ENCODE measurements around the gene LUC7L2. TPM values are rescaled to one million over a fixed set of nuclear protein-coding genes. Genes with fewer than 3 reads are reported as not detected.
"Not testable (repeated sequence)": the region's sequence is repeated elsewhere in the genome, so short reads cannot be mapped to it uniquely, and the experiment has no call there.

LUC7L2 gene
- total RNA-seq, 2 donors from 2014 or later = 50.1 to 64.6 TPM

DNA sequence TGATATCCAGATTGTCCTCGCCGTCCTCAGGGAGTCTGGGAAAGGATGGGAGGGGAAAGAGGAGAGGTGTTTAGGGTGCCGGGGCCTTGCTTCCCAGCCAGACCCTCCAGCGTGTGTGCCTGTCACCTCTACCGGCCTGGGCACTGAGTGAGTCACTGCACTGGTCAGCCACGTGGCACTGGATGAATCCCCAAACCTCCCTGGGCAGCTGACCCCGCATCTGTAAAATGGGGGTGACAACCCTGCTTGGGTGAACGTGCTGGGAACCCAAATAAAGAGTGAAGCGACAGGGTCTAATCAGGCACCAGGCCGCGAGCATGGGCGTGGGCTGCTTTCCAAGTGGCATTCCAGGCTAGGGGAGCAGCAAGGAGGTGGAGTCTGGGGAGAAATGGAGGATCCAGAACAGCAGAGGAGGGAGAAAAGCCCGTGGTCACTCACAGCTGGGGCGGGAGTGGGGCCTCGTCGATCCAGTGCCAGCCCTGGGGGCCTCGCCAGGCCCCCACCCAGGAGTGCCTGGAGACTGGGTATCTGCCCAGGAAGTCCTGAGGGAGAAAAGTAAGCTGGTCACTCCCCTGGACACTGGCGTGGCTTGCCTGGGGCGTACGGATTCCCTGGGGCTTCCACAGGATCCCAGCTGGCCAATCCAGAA is 94.1 kb downstream of the LUC7L2 start:
- Histone ChIP-seq H3K4me3 (no peak overlapping the region), H3K36me3 (replicated peaks in 1 of 2; ENCODE audit: insufficient read depth in 1 of 2, low read depth in 2 of 2) (no peaks in the 10 kb centered on the region), H3K27ac (no peak overlapping the region), H3K4me1 (no peaks in the 10 kb centered on the region), H3K27me3 (no peaks in the 10 kb centered on the region), H3K9me3 (no peaks in the 10 kb centered on the region)
- intact Hi-C loops (cut with DNase I) = no loop called here
- 72 to 77% methylated on average over 14 to 20 of the region's 20 CpGs for WGBS, 2 donors
- ATAC-seq = no peak
- TF ChIP-seq POLR2A (IDR thresholded peaks at IDR 0.05) (no peak), CTCF (IDR thresholded peaks at IDR 0.05) (no peak)
- peak in 1 of 4 donors; percentile 8 for DNase-seq

DNA sequence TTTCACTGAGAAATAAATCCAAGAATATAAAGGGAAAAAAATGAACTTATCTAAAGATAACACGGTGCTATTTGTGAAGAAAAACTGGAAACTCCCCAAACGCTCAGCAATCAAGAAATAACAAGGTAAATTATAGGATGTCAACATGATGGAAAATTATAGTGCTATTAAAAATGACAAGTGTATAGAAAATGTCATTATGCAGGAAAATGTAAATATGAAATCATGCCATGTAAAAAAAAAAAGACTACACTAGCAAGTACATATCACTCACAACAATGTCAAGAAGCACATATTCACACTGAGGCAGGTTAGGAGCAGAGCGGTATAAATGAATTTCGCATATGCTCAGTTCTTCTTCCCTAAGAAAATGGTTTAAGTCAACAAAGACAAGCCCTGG is 96.1 kb downstream of the LUC7L2 start:
- intact Hi-C loops (cut with DNase I) = no loop called here
- no peak for ATAC-seq
- TF ChIP-seq POLR2A (IDR thresholded peaks at IDR 0.05) = no peak
- TF ChIP-seq CTCF (IDR thresholded peaks at IDR 0.05) = no peak
- WGBS, 2 donors = 71 to 74% methylated on average over 4 of the region's 4 CpGs
- no peak overlapping the region for H3K4me3 ChIP-seq
- H3K4me1 ChIP-seq = no peaks in the 10 kb centered on the region
- no peaks in the 10 kb centered on the region for H3K36me3 ChIP-seq (replicated peaks in 1 of 2; ENCODE audit: insufficient read depth in 1 of 2, low read depth in 2 of 2)
- H3K9me3 ChIP-seq = no peaks in the 10 kb centered on the region
- no peak for DNase-seq
- no peaks in the 10 kb centered on the region for H3K27me3 ChIP-seq
- H3K27ac ChIP-seq = no peak overlapping the region

DNA sequence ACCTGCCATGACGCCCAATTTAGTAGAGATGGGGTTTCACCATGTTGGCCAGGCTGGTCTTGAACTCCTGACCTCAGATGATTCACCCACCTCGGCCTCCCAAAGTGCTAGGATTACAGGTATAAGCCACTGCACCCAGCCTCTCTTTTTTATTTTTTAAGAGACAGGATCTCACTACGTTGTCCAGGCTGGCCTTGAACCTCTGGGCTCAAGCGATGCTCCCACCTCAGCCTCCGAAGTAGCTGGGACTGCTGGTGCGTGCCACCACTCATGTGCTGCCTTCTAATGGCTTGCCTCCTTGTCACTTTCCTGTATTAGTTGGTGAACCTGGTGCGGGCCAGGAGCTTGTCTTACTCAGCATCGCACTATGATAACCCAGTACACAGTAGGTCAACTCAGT is 96.8 kb downstream of the LUC7L2 start:
- Histone ChIP-seq H3K27ac (no peak overlapping the region), H3K4me3 (no peak overlapping the region), H3K9me3 (no peaks in the 10 kb centered on the region), H3K36me3 (replicated peaks in 1 of 2; ENCODE audit: insufficient read depth in 1 of 2, low read depth in 2 of 2) (no peaks in the 10 kb centered on the region), H3K4me1 (no peaks in the 10 kb centered on the region), H3K27me3 (no peaks in the 10 kb centered on the region)
- no peak for ATAC-seq
- no peak for TF ChIP-seq POLR2A (IDR thresholded peaks at IDR 0.05)
- TF ChIP-seq CTCF (IDR thresholded peaks at IDR 0.05) = no peak
- WGBS, 2 donors = 91 to 93% methylated on average over 7 to 8 of the region's 8 CpGs
- no peak for DNase-seq
- intact Hi-C loops (cut with DNase I) = no loop called here

DNA sequence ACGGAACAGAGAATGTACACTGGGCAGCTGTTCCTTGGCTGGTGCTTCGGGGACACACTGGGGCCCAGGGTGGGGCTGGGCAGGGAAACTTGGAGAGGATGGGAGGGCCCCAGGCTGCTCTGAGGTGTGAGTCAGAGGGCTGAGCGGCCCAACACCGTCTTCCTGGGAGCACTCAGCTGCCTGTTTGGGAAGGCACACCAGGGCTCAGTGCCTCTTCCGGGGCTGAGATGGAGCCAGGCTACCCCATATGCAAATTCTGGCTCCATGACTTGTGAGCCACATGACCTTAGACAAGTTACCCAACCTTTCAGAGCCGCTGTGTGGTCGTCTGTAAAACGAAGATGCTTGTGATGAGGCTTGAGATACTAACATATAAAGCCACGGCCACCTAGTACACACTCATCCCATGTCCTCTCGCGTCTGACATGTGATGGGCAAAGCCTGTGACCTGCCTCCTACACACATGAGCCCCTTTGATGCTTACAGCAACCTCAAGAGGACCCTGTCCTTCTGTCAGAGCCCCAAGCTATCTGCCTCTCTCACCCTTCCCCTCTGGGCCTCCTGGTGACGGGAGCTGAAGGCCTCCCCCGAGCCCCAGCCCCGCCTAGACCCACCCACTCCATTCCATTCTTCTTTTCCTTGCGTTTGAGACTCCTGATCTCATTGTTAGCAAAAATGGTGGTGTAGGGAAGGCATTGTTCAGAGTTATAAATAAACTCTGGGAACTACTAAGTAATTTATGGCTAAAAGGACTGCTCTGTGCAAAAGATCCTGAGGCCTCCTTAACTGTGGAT is 97.7 kb downstream of the LUC7L2 start:
- no peak for DNase-seq
- intact Hi-C loops (cut with DNase I) = no loop called here

DNA sequence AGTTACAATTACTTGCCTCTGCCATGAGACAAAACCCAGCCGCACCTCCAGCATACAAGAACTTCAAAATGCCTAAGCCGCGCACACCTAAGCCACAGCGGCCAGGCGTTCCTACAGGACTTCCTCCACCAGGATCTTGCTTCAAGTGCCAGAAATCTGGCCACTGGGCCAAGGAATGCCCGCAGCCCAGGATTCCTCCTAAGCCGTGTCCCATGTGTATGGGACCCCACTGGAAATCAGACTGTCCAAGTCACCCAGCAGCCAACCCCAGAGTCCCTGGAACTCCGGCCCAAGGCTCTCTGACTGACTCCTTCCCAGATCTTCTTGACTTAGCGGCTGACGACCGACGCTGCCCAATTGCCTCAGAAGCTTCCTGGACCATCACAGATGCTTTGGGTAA is 103.7 kb downstream of the LUC7L2 start:
- ATAC-seq; intact Hi-C loops (cut with DNase I); H3K36me3 ChIP-seq (replicated peaks in 1 of 2; ENCODE audit: insufficient read depth in 1 of 2, low read depth in 2 of 2); H3K27me3 ChIP-seq; H3K4me3 ChIP-seq; DNase-seq; H3K4me1 ChIP-seq; H3K9me3 ChIP-seq; H3K27ac ChIP-seq: not testable (repeated sequence)
- WGBS, 2 donors = 96% methylated on average over 12 of the region's 12 CpGs

More for the DNA sequence above, 97.7 kb downstream of the LUC7L2 start:
- TF ChIP-seq CTCF (IDR thresholded peaks at IDR 0.05) = no peak
- TF ChIP-seq POLR2A (IDR thresholded peaks at IDR 0.05) = no peak
- Histone ChIP-seq H3K4me3 (no peak overlapping the region), H3K9me3 (no peaks in the 10 kb centered on the region), H3K36me3 (replicated peaks in 1 of 2; ENCODE audit: insufficient read depth in 1 of 2, low read depth in 2 of 2) (no peaks in the 10 kb centered on the region), H3K27me3 (no peaks in the 10 kb centered on the region), H3K4me1 (no peaks in the 10 kb centered on the region), H3K27ac (no peak overlapping the region)
- no peak for ATAC-seq
- 71 to 92% methylated on average over 10 to 15 of the region's 15 CpGs for WGBS, 2 donors

GRCh38 chr7:139464511-139464910 is 104.8 kb downstream of the LUC7L2 start:
- H3K36me3 ChIP-seq (replicated peaks in 1 of 2; ENCODE audit: insufficient read depth in 1 of 2, low read depth in 2 of 2); ATAC-seq; intact Hi-C loops (cut with DNase I); H3K4me1 ChIP-seq; H3K9me3 ChIP-seq; DNase-seq; H3K27ac ChIP-seq; H3K27me3 ChIP-seq; H3K4me3 ChIP-seq: not testable (repeated sequence)
- WGBS, 2 donors = 96% methylated on average over 4 of the region's 4 CpGs

- H3K4me3 ChIP-seq; intact Hi-C loops (cut with DNase I); H3K36me3 ChIP-seq (replicated peaks in 1 of 2; ENCODE audit: insufficient read depth in 1 of 2, low read depth in 2 of 2); ATAC-seq; H3K4me1 ChIP-seq; H3K27me3 ChIP-seq; DNase-seq; H3K27ac ChIP-seq; H3K9me3 ChIP-seq: not testable (repeated sequence)
- WGBS, 2 donors = 96 to 98% methylated on average over 10 of the region's 10 CpGs
Measured at GRCh38 chr7:139465072-139465471, 105.4 kb downstream of the LUC7L2 start.

- H3K36me3 ChIP-seq (replicated peaks in 1 of 2; ENCODE audit: insufficient read depth in 1 of 2, low read depth in 2 of 2); intact Hi-C loops (cut with DNase I); DNase-seq; ATAC-seq; H3K27ac ChIP-seq; H3K4me3 ChIP-seq; H3K9me3 ChIP-seq; H3K27me3 ChIP-seq: not testable (repeated sequence)
- WGBS, 2 donors = 80 to 85% methylated on average over 6 to 7 of the region's 7 CpGs
- peaks cover 12% of the 10 kb centered on the region for H3K4me1 ChIP-seq
Measured at GRCh38 chr7:139467729-139468128, 108.0 kb downstream of the LUC7L2 start.

All from body of pancreas (tissue), 4 donors.